EH (cell line): ENCODE measurements around the gene RAD51B.

Source experiments
- DNase-seq: peaks from one replicate; pipeline ENCODE4 v3.0.0-alpha.2; 2015; ENCODE audit warnings: low read depth

RAD51B gene

DNA sequence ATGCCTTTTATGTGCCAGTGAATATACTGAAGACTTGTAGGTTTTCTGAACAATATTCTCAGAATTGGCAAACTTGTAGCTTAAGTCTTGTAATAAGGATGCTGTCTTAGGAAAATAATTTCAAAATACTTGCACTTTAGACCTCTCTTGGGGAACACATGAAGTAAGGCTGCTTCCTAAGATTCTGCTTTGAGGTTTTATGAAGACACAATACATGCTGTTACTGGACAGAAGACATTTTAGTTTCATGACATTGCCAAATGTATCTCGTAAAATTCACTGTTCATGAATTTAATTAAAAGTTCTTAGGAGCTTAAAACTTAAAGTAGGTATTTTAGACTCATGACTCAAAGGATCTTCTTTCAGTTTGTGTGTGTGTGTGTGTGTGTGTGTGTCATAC lies 80.7 kb downstream of the RAD51B start:
- DNase-seq = peak; percentile 4

DNA sequence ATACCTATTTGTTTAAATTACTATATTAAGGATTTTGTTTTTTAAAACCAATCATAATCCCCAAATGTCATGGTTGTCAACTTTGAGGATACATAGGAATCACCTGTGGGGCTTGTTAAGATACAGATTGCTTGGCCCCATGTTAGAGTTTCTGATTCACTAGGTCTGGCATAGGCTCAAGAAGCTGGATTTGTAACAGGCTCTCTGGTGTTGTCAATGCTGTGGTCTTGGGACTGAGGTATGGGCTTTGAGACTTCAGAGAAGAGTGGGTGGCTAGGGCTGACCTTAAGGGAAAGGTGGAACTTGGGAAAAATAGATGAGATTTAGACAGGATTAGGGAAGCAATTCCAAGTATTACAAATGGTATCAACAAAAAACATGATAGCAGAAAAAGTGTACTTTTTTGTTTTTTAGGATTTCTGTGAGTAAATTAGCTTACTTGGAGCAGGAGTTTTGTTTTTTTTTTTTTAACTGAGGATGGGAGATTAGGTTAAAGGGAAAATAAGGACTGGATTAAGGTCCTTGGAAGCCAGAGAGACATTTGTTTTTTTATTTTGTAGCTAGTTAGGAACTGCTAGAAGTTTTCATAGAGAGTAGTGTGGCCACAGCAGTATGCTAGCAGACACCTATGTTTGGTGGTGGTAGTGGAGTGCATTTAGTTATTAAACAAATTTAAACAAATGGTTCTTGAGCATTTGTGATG lies 88.6 kb downstream of the RAD51B start:
- no peak for DNase-seq

DNA sequence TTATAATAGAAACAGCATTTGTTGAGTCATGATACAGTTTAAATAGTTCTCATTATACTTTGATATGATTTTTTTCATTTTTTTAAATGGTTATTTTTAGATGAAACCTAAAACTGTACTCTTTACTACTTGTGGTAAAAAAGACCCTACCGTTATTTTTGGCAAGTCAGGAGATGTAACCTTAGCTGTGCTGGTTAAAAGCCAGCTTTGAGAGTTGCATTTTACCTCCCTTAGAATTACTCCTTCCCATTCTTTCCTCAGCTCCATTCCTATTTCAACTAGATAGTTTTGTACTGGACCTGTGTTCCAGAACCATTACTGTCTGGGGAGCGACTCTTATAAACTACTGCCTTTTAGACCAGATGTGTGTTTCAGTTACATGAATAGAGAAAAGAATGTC lies 92.0 kb downstream of the RAD51B start:
- DNase-seq = no peak

DNA sequence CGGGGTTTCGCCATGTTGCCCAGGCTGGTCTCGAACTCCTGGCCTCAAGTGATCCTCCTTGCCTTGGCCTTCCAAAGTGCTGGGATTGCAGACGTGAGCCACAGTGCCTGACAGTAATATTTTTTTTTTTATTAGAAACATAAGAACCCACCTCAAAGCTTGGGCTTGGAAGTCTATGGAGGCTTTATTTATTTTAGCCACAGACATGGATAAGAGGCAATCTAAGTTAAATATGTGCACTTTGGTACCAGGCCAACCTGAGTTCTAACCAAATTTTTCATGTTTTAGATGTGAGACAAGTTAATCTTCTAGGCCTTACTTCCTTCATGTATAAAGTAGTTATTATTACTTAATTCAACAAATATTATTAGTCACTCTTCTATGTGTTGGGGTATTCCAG lies 96.9 kb downstream of the RAD51B start:
- no peak for DNase-seq

DNA sequence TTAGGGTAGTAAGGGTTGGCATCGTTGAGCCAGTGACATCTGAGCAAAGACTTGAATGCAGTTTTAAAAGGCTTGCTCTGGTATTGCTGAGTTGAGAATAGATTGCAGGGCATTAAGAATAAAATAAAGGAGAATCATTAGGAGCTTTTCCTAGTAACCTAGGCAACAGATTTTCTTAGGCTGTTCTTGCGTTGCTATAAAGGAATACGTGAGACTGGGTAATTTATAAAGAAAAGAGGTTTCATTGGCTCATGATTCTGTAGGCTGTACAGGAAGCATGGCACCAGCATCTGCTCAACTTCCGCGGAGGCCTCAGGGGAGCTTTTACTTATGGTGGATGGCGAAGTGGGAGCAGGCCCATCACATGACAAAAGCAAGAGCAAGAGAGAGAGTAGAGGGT lies 97.4 kb downstream of the RAD51B start:
- no peak for DNase-seq

DNA sequence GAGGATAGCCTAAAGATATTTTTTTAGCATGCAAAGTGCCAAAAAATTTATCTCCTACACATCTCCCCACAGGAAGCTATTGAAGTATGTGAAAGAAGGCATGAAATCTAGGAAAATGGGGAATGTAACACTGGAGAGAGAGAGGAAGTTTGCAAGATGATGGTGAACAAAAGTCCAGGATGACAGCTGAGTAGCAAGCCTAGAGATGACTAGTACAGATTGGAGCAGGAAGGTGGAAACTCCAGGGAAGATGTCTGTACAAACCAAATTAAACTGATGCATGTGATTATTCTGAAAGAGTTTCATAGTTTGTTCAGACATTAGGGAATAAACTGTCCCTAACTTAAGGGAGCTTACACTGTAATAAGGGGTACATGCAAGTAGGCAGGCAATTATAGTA lies 99.3 kb downstream of the RAD51B start:
- DNase-seq = peak; percentile 43

DNA sequence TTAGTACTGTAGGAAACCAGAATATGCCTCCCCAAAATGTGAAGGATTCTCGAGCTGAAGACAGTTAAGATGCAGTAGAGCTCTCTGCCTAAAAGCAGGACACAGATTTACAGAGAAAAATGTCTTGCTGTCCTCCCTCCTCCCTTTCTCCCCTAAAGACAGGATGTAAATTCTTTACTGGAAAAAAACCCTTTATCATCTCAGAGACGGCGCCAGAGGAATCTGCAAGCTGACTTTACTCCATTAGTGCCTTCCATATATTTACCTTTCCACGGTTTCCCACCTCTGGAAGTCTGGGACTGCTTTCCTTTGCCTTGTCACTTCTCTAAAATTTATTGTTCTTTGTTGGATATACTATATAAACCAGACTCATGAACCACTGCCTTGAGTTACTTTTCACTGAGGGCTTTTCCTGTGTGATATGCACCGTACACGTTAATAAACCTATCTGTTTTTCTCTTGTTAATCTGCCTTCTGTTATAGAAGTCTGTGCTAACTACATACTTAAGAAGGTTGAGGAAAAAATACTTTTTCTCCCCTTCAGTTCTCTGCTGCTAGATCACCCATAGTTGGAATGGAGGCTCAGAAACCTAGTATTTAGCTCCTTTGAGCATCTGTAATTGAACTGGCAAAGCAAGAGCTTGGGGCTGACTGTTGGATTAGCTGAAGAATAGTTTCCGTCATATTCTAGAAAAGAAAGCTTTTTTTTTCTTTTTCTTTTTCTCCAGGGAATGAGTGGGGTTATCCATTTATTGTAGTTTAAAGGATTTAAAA lies 99.9 kb downstream of the RAD51B start:
- DNase-seq = peak; percentile 56

DNA sequence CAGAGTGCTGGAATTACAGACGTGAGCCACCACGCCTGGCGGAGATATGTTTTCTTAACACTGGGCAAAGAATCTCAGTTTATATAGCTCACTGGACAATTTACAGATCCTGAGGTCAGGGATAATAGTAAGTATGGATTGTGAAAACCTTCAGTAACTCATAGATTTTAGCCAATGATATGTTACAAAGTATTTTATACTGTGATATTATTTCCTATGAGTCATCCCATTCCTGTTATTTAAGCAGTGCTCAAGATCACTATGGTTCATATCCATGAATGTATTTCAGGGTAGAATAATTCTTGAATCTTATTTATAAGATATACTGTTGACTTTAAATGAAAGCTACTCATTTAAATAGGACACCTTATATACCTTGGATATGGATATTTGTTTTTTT lies 107.2 kb downstream of the RAD51B start:
- no peak for DNase-seq

DNA sequence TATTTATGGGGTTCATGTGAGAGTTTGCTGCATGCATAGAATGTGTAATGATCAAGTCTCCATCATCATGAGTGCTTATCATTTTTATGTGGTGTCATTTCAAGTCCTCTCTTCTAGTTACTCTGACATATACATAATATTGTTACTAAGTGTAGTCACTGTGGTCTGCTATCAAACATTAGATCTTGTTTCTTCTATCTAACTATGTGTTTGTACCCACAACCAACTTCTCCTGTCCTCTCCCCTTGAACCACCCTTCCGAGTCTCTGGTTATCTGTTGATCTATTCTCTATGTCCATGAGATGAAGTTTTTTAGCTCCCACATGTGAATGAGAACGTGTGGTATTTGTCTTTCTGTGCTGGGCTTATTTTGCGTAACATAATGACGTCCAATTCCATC lies 107.7 kb downstream of the RAD51B start:
- DNase-seq = no peak

DNA sequence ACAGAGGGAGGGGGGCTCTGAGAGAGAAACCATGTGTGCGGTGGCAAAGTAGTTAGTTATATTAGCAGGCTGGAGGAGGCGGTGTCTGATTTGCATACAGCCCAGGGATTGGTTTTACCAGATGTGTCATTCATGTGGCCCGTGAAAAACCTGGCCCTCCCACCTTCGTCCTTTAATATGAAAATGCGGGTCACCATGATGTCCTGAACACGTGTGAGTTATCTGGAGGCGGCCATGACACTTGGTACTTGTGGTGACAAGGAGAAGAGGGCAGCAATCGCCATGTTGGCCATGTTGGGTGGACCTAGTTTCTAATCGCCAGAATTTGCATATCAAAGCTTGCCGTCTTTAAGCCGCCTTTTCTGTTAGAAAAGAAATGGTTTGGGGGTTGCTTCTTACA lies 108.8 kb downstream of the RAD51B start:
- DNase-seq = no peak

DNA sequence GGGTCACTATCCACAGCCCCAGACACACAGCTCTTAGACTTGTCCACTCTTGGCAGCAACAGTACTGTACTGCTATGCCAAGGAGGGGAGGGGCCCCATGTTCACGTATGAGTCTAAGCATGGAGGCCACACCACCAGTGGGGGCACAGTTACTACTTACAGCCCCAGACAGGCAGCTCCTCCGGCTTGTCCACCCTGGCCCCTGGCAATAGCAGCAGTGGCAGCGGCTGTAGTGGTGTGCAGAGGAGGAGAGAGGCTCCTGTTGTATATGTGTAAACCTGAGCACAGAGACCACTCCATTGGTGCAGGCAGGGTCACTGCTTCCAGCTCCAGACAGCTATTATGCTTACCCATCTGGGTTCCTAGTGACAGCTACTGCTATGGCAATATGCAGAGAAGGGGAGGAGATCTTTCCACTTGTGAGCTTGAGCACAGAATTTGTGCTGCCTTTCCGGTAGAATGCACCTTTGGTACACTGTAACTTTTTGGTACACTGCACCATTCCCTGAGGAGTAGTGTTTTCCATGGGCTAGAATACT lies 113.2 kb downstream of the RAD51B start:
- DNase-seq = no peak

DNA sequence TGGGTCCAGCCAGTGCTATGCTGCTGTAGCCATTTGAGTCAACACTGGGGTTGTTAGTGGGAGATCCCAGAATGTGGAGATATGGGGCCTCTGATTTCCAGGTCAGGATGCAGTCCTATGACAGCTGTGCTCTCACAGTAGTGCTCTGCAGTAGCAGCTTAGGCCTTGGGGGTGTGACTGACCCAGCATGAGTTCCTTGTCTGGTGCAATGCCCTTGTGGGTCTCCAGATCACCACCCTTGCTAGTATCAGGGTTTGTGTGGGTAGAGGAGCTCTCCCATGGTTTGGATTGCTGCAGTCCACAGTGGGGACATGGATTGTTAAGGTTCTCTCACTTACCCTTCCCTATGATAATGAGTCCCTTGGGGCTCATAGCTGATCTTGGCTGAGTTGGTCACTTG lies 113.7 kb downstream of the RAD51B start:
- DNase-seq = no peak

DNA sequence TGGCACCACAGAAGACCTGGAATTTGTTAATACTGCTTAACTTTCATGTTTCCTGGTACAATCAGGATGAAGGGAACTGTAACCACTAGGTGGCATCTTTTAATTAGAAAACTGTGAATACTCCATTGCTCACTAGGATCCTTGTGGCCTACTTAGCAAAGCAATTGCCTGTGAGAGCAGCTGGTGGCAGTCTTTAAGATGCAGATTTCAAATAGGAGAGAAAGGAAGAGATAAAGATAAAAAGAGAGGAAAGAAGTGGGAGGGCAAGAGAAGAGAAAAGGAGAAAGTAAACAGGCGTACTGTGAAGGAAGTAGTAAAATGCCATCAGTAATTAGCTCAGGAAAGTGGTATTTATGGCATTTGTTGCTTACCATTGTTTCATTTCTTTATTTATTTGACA lies 114.5 kb downstream of the RAD51B start:
- peak; percentile 81 for DNase-seq

DNA sequence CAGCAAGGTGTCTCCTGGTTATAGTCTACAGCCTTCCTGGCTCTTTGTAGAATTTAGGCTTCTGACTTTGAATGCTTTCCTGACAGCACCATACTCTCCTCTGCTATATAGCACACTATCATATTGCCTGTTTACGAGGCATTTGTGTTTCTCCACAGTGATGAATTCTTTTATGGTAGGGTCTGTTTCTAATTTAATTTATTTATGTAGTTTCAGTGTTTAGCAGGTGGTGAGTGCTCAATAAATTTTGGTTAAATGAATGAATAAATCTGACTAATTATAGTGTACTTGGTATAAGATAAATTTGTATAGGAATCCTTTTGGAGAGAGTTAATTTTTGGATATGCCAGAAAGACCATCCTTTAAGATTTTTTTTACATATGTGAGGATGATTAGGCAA lies 115.3 kb downstream of the RAD51B start:
- DNase-seq = no peak

DNA sequence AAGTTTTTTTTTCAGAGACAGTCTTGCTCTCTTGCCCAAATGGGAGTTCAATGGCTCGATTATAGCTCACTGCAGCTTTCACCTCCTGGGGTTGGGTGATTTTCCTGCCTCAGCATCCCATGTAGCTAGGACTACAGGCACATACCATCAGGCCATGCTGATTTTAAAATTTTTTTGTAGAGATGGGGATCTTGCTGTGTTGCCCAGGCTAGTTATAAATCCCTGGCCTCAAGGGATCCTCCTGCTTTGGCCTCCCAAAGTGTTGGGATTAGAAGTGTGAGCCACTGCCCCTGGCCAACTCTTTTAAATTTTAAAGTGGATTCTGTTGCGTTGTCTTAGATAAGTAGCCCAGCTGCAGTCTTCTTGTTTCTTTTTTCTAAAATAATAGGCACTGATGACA lies 115.8 kb downstream of the RAD51B start:
- DNase-seq = no peak

DNA sequence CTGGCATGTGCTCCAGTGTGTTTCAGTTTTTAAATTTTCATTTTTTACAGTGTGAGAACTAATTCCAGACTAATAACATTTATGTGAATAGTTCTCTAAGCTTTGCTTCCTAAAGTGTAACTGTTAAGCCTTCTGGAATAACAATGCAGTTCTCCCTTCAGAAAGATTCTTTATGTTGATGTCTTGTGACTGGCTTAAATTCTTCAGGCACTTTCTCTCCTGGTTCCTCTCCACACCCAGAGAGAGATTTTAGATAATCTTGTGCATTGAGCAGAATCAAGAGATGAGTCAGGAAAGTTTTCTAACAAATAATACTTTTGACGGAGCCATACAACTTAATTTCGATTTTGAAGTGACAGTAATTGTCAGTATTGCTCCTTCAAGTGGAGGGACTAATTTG lies 118.5 kb downstream of the RAD51B start:
- no peak for DNase-seq

DNA sequence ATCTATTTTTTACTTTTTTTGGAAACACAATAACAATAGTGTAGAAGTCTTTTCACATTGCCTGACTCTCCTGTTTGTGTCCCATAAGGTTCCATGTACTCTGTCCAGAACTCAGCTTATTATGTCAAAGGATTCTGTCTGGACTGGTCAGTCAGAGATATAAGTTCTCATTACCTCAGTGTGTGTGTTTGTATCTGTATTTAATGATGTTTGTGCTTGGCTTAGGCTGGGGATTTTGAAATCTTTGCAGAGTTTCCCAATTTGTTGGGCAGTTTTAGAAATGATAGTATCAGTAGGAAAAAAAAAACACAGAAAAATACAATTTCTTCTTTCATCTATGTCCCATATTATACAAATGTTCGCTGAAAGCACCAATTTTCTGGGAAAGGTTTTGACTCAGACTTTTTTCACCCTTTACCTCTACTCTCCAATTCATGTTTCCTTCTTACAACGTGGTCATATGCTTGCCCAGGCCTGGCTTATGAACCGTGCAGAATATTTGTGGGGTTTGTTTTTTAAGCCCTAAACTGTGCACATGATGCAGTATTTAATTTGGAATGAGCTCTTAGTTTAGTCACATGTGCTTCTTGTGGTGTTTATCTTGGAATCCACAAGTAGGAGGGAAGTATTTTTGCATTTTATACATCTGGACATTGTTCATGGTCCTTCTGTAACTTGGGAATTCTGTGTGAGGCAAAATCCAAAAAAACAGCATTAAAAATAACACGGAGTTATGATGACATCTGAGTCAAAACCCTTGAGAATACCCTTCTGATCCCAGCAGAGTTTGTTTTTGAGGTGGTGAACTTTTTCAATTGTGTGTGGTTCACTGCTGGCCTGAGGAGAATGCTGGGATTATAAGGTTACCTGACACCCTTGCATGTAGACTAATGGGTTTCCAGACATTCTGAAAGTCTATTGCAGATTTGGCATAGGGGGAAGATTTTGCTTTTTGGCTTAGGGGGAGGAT lies 121.2 kb downstream of the RAD51B start:
- peak; percentile 88 for DNase-seq

DNA sequence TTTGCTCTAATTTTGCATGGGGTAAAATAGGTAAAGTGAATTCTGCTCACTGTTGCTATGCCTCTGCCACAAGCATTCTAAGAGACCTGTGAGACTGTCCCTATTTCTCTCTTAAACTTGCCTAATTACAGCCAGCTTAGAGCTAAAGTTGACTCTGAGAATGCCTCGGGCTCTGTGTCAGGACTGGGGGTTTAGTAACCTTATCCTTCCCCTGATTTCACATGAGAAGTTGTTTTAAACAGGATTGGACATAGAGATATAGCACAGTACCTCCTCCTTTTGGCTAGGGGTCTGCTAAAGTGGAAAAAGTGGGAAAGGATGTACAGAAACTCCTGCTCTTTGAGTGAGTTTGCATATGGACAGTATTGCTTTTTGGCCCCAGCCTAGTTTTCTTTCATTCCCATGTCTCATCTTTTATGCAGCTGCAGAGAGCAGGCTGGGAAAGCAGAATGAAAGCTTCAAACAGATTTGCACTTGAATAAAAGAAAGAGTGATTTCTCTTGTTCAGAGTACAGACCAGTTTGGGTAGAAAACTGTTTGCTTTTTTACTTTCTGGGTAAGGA lies 122.0 kb downstream of the RAD51B start:
- peak; percentile 44 for DNase-seq

DNA sequence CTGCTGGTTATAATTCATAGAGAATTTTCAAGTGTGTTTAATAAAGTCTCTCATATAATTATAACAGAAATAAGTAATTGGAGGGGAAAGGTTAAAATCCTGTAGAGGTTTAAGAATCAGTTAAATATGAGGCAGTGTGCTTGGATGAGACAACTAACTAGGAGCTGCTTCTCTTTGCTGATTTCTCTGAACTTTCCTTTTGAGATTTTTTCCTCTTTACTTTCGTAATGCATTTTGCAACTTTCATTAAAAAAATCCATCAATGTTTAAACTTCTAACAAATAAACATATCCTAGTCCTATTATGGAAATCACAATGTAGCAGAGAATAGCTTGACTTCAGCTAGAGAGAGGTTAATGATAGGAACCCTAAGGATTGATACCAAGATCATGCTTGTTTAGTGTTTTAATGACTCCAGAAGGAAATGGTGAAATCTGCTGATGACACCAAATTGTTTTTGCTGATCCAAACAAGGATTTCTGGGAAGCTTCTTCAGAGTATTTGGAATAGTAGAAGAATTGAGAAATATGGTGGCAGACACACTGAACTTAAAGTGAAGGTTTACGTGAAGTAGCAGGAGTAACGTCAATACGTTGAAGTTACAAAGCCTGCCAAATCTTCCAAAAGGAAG lies 122.6 kb downstream of the RAD51B start:
- no peak for DNase-seq

DNA sequence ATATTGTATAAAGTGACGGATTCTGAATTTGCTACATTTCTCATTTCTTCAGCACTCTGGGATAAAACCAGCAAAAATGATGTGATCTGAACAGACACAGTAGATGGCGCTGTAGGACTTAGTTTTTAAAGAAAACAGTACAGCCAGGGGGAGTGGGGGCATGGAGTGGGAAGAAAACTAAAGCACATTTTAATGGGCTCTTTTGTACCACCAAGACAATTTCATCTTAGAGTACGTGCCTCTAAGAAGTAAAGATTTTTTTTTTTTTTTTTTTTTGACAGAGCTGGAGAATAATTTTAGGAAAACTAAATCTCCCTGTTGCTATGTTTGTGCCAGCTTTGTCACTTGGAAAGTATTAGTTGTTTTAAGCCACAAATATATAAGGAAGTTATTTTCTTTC lies 124.4 kb downstream of the RAD51B start:
- DNase-seq = peak; percentile 82

DNA sequence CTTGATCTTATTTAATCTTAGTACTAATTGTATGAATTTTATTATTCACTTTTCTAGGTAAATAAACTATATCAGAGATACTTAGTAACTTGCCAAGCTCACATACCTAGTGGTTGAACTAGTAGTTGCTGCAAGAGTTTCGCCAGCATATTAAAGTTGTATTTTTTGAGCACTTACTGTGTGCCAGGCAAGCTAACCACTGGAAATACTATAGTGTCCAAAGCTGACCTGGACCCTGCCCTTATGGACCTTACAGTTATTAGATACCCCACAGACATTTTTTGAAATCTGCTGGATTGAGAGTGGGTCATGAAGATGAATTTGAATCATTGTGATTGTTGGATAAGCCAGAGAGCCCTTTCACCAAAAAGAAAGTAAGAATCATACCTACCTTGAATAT lies 125.0 kb downstream of the RAD51B start:
- peak; percentile 3 for DNase-seq

DNA sequence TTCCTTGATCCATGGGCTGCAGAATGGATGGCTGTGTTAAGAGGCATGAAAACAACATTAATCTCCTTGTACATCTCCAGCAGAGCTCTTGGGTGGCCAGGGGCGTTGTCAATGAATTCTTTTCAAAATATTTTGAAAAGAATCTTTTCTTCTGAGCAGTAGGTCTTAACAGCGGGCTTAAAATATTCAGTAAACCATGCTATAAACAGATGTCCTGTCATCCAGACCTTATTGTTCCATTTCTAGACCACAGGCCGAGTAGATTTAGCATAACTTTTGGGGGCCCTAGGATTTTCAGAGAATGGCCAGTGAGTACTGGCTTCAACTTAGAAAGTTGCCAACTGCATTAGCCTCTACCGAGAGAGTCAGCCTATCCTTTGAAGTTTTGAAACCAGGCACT lies 130.2 kb downstream of the RAD51B start:
- DNase-seq = no peak
